MM.1S (cell line): ENCODE measurements around the gene PAQR7.

Experiments used
- DNase-seq: peaks from one replicate; pipeline ENCODE4 v3.0.0-alpha.2; 2015
- H2AFZ ChIP-seq: fragments of 300-600 bp; sonication (generic); 2 replicates; pipeline ENCODE4 v1.6.0; 2016; ENCODE audit warnings: antibody characterized with exemption, low read length
- H3F3A ChIP-seq: fragments of 300-600 bp; sonication (generic); 2 replicates; pipeline ENCODE4 v1.6.1; 2016; ENCODE audit warnings: mild to moderate bottlenecking, antibody characterized with exemption, low read length, moderate library complexity, mixed read lengths; ENCODE audit not compliant: insufficient read depth
- H3K27ac ChIP-seq: fragments of 300-600 bp; sonication (generic); 2 replicates; pipeline ENCODE4 v1.5.1; 2016; ENCODE audit warnings: mild to moderate bottlenecking, low read length
- H3K27me3 ChIP-seq: fragments of 300-600 bp; sonication (generic); replicated peaks from 2 replicates; pipeline ENCODE4 v1.6.0; 2016; ENCODE audit warnings: low read length; ENCODE audit not compliant: insufficient read depth
- H3K36me3 ChIP-seq: fragments of 300-600 bp; sonication (generic); replicated peaks from 2 replicates; pipeline ENCODE4 v1.6.1; 2016; ENCODE audit warnings: mild to moderate bottlenecking, low read length, mixed read lengths; ENCODE audit not compliant: insufficient read depth
- H3K4me1 ChIP-seq: fragments of 300-600 bp; sonication (generic); 2 replicates; pipeline ENCODE4 v1.6.1; 2016; ENCODE audit warnings: low read length, mixed read lengths
- H3K4me2 ChIP-seq: fragments of 300-600 bp; sonication (generic); 2 replicates; pipeline ENCODE4 v1.6.0; 2016; ENCODE audit warnings: low read depth, low read length
- H3K4me3 ChIP-seq: fragments of 300-600 bp; sonication (generic); 2 replicates; pipeline ENCODE4 v1.5.1; 2016; ENCODE audit warnings: low read length, mixed read lengths
- H3K79me2 ChIP-seq: fragments of 300-600 bp; sonication (generic); 2 replicates; pipeline ENCODE4 v1.6.1; 2016; ENCODE audit warnings: mixed run types, low read length, mixed read lengths
- H3K9ac ChIP-seq: fragments of 300-600 bp; sonication (generic); 2 replicates; pipeline ENCODE4 v1.6.1; 2016; ENCODE audit warnings: low read length, mixed read lengths
- H3K9me2 ChIP-seq: fragments of 300-600 bp; sonication (generic); replicated peaks from 2 replicates; pipeline ENCODE4 v1.6.1; 2016; ENCODE audit warnings: mild to moderate bottlenecking, low read length, mixed read lengths; ENCODE audit not compliant: insufficient read depth
- H3K9me3 ChIP-seq: fragments of 300-600 bp; sonication (generic); replicated peaks from 2 replicates; pipeline ENCODE4 v1.6.1; 2016; ENCODE audit warnings: mild to moderate bottlenecking, low read length, mixed read lengths; ENCODE audit not compliant: insufficient read depth
- H4K20me1 ChIP-seq: fragments of 300-600 bp; sonication (generic); 2 replicates; pipeline ENCODE4 v1.6.1; 2016; ENCODE audit warnings: mild to moderate bottlenecking, low read length, moderate library complexity, mixed read lengths; ENCODE audit not compliant: insufficient read depth
- EZH2 ChIP-seq: fragments of 300-600 bp; sonication (generic); optimal IDR thresholded peaks from 2 replicates; pipeline ENCODE3; 2017; ENCODE audit warnings: low read depth, mild to moderate bottlenecking, antibody characterized with exemption, low read length, mixed read lengths
- EZH2phosphoT487 ChIP-seq: fragments of 300-600 bp; sonication (generic); IDR thresholded peaks from 2 replicates; pipeline ENCODE4 v1.6.1; 2018; ENCODE audit warnings: antibody characterized with exemption, low read length
- TF ChIP-seq, protein P1 (sequence below): fragments of 300-600 bp; sonication (generic); IDR thresholded peaks from 2 replicates; pipeline ENCODE4 v1.5.1; 2016; ENCODE audit warnings: antibody characterized with exemption, low read length, mixed read lengths

The PAQR7 gene

DNA sequence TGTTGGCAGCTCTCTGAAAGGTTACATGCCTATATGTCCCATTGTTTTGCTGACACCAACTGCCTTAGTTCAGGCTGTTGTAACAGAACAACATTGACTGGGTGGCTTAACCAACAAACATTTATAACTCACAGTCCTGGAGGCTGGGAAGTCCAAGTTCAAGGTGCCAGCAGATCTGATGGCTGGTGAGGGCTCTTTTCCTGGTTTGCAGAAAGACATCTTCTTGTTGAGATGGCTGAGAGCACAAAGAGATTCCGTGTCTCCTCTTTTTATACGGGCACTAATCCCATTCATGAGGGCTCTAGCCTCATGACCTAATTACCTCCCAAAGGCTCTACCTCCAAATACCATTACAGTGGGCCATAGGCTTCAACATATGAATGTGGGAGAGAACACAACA lies 41.0 kb upstream of the PAQR7 start:
- Histone ChIP-seq H3K36me3 (no peaks in the 10 kb centered on the region), H4K20me1 (no peaks in the 10 kb centered on the region), H3K27ac (no peak overlapping the region), H3K4me3 (no peak overlapping the region), H3K4me2 (no peak overlapping the region), H3K27me3 (no peaks in the 10 kb centered on the region), H3F3A (no peaks in the 10 kb centered on the region), H3K79me2 (no peaks in the 10 kb centered on the region), H3K9me2 (no peaks in the 10 kb centered on the region), H3K4me1 (no peaks in the 10 kb centered on the region), H3K9me3 (no peaks in the 10 kb centered on the region), H2AFZ (no peak overlapping the region), H3K9ac (no peak overlapping the region)
- DNase-seq: no peak
- TF ChIP-seq, protein P1, sequence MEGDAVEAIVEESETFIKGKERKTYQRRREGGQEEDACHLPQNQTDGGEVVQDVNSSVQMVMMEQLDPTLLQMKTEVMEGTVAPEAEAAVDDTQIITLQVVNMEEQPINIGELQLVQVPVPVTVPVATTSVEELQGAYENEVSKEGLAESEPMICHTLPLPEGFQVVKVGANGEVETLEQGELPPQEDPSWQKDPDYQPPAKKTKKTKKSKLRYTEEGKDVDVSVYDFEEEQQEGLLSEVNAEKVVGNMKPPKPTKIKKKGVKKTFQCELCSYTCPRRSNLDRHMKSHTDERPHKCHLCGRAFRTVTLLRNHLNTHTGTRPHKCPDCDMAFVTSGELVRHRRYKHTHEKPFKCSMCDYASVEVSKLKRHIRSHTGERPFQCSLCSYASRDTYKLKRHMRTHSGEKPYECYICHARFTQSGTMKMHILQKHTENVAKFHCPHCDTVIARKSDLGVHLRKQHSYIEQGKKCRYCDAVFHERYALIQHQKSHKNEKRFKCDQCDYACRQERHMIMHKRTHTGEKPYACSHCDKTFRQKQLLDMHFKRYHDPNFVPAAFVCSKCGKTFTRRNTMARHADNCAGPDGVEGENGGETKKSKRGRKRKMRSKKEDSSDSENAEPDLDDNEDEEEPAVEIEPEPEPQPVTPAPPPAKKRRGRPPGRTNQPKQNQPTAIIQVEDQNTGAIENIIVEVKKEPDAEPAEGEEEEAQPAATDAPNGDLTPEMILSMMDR: no peak
- TF ChIP-seq EZH2phosphoT487: no peak
- no peak for TF ChIP-seq EZH2

DNA sequence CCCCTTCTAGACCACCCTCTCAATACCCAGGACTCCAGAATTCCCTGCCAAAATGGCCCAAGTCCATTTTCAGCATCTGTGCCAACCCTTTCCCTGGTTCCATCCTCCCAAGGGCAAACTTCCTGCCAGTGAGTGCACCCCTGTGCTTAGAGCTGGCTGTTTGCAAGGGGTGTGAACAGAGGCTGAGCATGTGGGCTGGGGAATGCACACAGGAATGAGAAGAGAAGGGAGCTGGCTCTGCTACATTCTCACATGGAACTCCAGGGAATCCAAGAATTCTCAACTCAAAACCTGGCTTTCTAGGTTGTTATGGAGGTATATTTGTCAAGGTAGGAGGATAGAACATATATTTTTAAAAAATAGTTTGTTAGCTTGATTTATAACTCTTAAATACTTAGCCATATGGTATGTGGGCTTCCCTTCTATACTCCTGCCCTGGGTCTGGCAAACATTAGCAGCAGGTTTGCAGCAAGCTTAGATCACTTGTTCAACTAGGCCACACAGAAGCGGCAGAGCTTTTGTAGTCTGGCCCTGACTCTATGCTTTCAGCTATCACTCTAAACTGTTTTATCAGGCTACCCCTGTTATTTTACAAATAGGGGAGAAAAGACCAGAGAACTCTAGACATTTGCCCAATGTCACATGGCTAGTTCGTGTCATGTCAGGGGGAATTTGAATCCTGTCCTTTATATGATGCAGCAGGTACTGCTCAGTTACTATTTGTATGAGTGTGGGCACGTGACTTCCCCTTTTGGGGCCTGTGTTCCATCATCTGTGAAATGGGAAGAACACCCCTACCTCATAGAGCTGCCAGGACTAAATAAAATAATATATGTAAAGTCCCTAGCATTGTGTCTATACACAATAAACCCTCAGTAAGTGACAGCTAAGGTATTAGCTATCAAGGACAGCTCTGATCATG lies 38.8 kb upstream of the PAQR7 start:
- Histone ChIP-seq H3K79me2 (no peaks in the 10 kb centered on the region), H4K20me1 (no peaks in the 10 kb centered on the region), H3K36me3 (no peaks in the 10 kb centered on the region), H3K4me1 (no peaks in the 10 kb centered on the region), H3K27me3 (no peaks in the 10 kb centered on the region; the same call in 1 of the 2 replicates), H2AFZ (no peak overlapping the region), H3K9ac (no peak overlapping the region), H3K27ac (no peak overlapping the region), H3K4me2 (no peak overlapping the region), H3K9me3 (no peaks in the 10 kb centered on the region), H3F3A (no peaks in the 10 kb centered on the region), H3K9me2 (no peaks in the 10 kb centered on the region), H3K4me3 (no peak overlapping the region)
- no peak for TF ChIP-seq EZH2
- TF ChIP-seq EZH2phosphoT487: no peak
- TF ChIP-seq, protein P1: no peak
- DNase-seq: no peak

DNA sequence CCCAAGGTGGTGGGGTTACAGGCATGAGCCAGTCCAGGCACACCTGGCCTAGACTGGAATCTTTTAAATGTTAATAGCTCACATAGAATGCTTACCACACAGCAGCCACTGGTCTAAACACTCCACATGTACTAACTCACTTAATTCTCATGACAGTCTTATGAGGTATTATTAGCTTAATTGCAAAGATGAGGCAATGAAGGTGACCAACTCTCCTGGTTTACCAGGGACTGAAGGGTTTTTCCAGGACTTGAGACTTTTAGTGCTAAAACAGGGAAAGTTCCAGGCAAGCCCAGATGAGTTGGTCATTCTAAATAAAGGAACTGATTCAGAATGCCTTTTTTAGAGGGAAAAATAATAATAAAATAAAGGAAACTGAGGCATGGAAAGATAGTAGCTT lies 37.7 kb upstream of the PAQR7 start:
- no peak overlapping the region for H3K4me2 ChIP-seq
- H3K4me1 ChIP-seq: no peaks in the 10 kb centered on the region
- no peaks in the 10 kb centered on the region for H3K9me3 ChIP-seq
- H3K79me2 ChIP-seq: no peaks in the 10 kb centered on the region
- no peak overlapping the region for H3K27ac ChIP-seq
- H2AFZ ChIP-seq: no peak overlapping the region
- no peaks in the 10 kb centered on the region for H3K36me3 ChIP-seq
- DNase-seq: no peak
- no peaks in the 10 kb centered on the region for H4K20me1 ChIP-seq
- TF ChIP-seq EZH2phosphoT487 (no peak), EZH2 (no peak)
- TF ChIP-seq, protein P1: no peak
- H3K4me3 ChIP-seq: no peak overlapping the region
- no peaks in the 10 kb centered on the region for H3K9me2 ChIP-seq
- no peak overlapping the region for H3K9ac ChIP-seq
- H3K27me3 ChIP-seq: peaks cover 1% of the 10 kb centered on the region
- no peaks in the 10 kb centered on the region for H3F3A ChIP-seq
